Measurements from ENCODE around the gene EXOC4. TPM values are rescaled to one million over a fixed set of nuclear protein-coding genes. Genes with fewer than 3 reads are reported as not detected.

EXOC4 gene
- total and polyA plus RNA-seq, 2 of the 13 experiments (the other 11 are each of a cell fraction or from before 2014, with no cell fraction given) = 22.5 to 39.0 TPM

DNA sequence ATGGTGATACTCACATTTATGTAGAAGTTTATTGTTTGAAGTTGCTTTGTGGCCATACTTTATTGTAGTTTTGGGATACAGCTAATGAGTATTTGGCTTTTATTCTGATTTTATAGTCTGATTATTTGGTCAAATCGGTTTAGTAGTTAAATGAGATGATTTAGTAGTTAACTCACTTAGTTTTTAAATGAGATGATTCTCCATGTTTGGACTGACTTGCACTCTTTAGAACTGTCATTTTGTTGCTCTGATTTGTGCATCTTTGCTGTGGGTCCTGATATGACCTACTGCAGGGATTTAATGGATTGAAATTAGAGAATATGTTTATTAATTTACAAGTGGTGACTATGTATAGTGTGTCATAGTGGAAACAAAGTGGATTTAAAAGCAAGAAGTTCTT, 44.2 kb downstream of the EXOC4 start:
- POLR2A ChIA-PET = no interaction called here
- BruUV-seq (replicated peaks) = no TSS peak
- H3K27me3 ChIP-seq (ENCODE audit: control insufficient read depth in 1 of 2, insufficient read depth in 2 of 2, low read length in 2 of 2) = no peaks in the 10 kb centered on the region
- no peak overlapping the region for H3K27ac ChIP-seq (ENCODE audit: extremely low read length, insufficient read depth, low read length)
- no peaks in the 10 kb centered on the region for H4K20me1 ChIP-seq (ENCODE audit: insufficient read depth, low read length)
- ATAC-seq (no peak), DNase-seq (ENCODE audit: low spot score) (no peak), FAIRE-seq (no peak)
- H3K79me2 ChIP-seq (ENCODE audit: insufficient read depth, low read length) = no peaks in the 10 kb centered on the region
- H3K9ac ChIP-seq (ENCODE audit: insufficient read depth, low read depth, low read length) = no peak overlapping the region
- in situ Hi-C loops (cut with HindIII; ENCODE audit: extremely low pct_ligation_motif_present, low pct_unique_long_range_greater_than_20kb) = no loop called here
- no peaks in the 10 kb centered on the region for H3K4me1 ChIP-seq (ENCODE audit: insufficient read depth, low read length)
- CTCF ChIA-PET (ENCODE audit: low intra/inter-chr PET ratio, low total read pairs) = no interaction called here
- H3K9me3 ChIP-seq (ENCODE audit: low read length) = no peaks in the 10 kb centered on the region
- H3K4me2 ChIP-seq (ENCODE audit: low read depth, low read length) = no peak overlapping the region
- H3K36me3 ChIP-seq (replicated peaks in 1 of 2; ENCODE audit: control insufficient read depth in 1 of 2, insufficient read depth in 2 of 2, low read length in 2 of 2) = no peaks in the 10 kb centered on the region
- TF ChIP-seq ZSCAN25 (CRISPR knock-in tag; IDR thresholded peaks at IDR 0.05) = no peak
- H3K4me3 ChIP-seq (replicated peaks in 1 of 3; ENCODE audit: insufficient read depth in 1 of 3, low read depth in 2 of 3, low read length in 3 of 3) = no peak overlapping the region
- H2AFZ ChIP-seq (ENCODE audit: low read length) = no peak overlapping the region
- 86% methylated on average over 1 of the region's 1 CpG for WGBS (ENCODE audit: low lambda C conversion rate)
- intact Hi-C loops (cut with micrococcal nuclease; ENCODE audit: unreplicated experiment) = no loop called here

GRCh38 chr7:133298080-133298479, 45.2 kb downstream of the EXOC4 start:
- H3K4me2 ChIP-seq (ENCODE audit: low read depth, low read length) = no peak overlapping the region
- H3K4me1 ChIP-seq (ENCODE audit: insufficient read depth, low read length) = no peaks in the 10 kb centered on the region
- POLR2A ChIA-PET = no interaction called here
- no peak overlapping the region for H3K27ac ChIP-seq (ENCODE audit: extremely low read length, insufficient read depth, low read length)
- no peak for DNase-seq (ENCODE audit: low spot score)
- H3K27me3 ChIP-seq (ENCODE audit: control insufficient read depth in 1 of 2, insufficient read depth in 2 of 2, low read length in 2 of 2) = no peaks in the 10 kb centered on the region
- no peaks in the 10 kb centered on the region for H4K20me1 ChIP-seq (ENCODE audit: insufficient read depth, low read length)
- TF ChIP-seq ZNF205 (CRISPR knock-in tag; IDR thresholded peaks at IDR 0.05) (no peak), ZBTB44 (CRISPR knock-in tag; IDR thresholded peaks at IDR 0.05) (no peak)
- intact Hi-C loops (cut with micrococcal nuclease; ENCODE audit: unreplicated experiment) (no loop called here), in situ Hi-C loops (cut with HindIII; ENCODE audit: extremely low pct_ligation_motif_present, low pct_unique_long_range_greater_than_20kb) (no loop called here)
- no peaks in the 10 kb centered on the region for H3K9me3 ChIP-seq (ENCODE audit: low read length)
- no peak for ATAC-seq
- 97% methylated on average over 5 of the region's 5 CpGs for whole genome bisulfite sequencing (ENCODE audit: low lambda C conversion rate)
- no peaks in the 10 kb centered on the region for H3K36me3 ChIP-seq (replicated peaks in 1 of 2; ENCODE audit: control insufficient read depth in 1 of 2, insufficient read depth in 2 of 2, low read length in 2 of 2)
- no peak overlapping the region for H3K4me3 ChIP-seq (replicated peaks in 1 of 3; ENCODE audit: insufficient read depth in 1 of 3, low read depth in 2 of 3, low read length in 3 of 3)
- FAIRE-seq = no peak
- H3K9ac ChIP-seq (ENCODE audit: insufficient read depth, low read depth, low read length) = no peak overlapping the region
- CTCF ChIA-PET (ENCODE audit: low intra/inter-chr PET ratio, low total read pairs) = no interaction called here
- H3K79me2 ChIP-seq (ENCODE audit: insufficient read depth, low read length) = no peaks in the 10 kb centered on the region
- no TSS peak for BruUV-seq (replicated peaks)
- no peak overlapping the region for H2AFZ ChIP-seq (ENCODE audit: low read length)

Data from HepG2 (cell line).